ENCODE results near the gene PALM3.
"Not testable (repeated sequence)": the region's sequence is repeated elsewhere in the genome, so short reads cannot be mapped to it uniquely, and the experiment has no call there.

PALM3 gene

DNA sequence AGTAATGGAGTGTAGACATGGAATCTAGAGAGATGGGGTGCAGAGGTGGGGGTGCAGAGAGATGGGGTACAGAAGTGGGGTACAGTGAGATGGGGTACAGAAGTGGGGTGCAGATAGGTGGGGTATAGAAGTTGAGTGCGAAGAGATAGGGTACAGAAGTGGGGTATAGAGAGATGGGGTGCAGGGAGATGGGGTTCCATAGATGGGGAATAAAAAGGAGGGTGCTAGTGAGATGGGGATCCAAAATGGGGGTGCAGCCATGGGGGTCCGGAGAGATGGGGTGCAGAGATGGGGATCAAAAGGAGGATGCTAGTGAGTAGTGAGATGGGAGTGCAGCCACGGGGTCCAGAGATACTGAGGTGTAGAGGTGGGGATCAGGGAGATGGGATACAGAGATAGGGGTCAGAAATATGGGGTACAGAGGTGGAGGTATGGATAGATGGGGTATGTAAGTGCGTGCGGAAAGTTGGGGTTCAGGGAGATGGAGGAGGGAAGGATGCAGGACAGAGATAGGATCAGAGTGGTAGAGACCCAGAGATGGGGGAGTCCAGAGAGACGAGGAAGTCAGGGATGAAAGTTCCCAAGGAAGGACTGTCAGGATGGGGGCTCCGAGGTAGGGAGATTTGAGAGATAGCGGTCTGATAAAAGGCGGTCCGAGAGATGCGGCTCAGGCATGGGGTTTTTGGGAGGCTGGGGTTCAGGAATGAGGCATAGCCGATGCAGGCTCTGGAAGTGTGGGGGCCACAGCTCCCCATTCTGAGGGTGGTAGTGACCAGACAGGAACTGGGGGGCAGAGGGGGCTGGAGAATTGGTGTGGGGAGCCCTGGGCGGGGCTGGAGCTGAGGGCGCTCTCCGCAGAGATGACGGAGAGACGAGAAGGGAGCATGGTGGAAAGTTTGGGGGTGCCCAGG, 3.4 kb downstream of the PALM3 start:
- no peak for DNase-seq (ENCODE audit: low read depth)

DNA sequence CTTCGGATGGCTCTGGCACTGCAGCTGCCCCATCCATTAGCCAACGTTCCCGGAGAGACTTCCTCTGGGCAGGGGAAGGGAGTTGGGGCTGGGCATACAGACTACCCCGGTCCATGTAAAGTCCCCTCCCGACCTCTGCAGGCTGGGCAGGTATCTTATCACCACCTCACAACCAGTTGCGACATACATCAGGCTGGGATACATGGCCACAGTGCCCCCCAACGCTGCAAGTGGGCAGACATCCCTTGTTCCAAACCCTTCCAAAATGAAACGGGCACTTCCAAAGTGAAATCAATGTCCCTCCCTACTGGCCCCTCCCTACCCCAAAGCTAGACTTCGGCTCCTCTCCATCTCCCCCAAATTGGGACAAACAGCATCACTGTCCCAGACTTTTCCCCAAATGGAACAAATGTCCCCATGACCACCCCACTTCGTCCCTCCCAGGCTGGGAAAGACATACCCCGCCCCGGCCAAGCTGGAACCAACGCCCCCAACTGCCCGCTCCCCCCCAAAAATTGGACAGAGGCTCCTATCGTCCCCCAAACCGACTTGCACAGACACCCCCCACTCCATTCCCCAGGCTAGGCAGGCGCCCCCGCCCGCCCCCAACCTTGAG, 5.0 kb downstream of the PALM3 start:
- no peak for DNase-seq (ENCODE audit: low read depth)

DNA sequence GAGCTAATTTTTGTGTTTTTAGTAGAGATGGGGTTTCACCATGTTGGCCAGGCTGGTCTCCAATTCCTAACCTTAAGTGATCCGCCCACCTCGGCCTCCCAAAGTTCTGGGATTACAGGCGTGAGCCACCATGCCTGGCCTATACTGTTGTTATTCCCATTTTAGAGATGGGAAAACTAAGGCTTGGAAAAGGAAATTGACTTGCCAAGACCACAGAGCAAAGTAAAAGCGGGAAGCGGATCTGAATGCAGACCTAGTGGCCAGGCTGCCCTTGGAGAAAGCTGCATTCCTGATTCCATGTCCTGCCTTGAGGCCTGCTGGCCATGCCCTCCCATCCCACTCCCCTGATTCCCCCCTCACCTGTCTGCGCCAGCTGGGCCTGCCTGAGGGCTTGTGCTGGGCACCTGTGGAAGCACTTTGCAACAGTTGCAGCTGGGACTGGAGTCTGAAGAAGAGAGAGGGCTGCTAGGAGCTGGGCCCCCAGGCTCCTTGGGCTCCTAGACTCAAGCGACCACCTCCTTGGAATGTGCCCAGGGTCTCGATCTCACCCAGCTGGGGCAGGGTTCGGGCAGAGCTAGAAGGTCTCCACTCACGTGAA, 5.7 kb downstream of the PALM3 start:
- DNase-seq (ENCODE audit: low read depth), result no peak

DNA sequence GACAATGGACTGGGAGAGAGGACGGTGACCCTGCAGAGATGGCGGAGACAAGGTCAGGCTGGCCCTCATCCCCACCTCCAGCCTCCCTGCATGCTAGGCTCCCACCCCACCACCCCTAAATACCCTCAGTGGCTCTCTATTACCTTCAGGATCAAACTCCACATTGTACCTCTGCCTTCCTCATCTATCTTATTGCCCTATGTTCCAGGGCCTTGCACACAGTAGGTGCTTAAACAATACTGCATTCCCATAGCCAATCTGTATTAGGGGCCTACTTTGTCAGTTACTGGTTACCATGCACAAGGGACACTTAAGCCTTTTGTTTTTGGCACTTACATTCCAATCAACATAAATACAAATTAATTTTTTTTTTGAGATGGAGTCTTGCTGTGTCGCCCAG, 6.5 kb downstream of the PALM3 start:
- no peak for DNase-seq (ENCODE audit: low read depth)

DNA sequence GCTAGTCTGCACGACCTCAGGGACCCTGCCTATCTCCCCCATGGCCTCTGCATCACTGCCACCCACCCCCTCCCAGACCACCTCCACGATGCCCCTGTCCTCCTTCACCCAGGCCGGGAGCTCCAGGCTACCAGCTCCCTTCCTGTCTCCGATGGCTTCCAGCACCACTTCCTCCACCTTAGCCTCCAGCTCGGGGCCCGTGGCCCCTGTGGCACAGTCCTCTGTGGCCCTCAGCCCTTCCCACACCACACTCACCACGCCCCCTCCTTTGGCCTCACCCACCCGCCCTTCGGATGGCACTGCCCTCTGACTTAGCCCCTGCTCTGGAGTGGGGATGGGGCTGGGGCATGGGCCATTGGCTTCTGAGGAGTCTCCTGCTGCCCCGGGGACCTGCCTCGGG, 7.2 kb downstream of the PALM3 start:
- no peak for DNase-seq (ENCODE audit: low read depth)

DNA sequence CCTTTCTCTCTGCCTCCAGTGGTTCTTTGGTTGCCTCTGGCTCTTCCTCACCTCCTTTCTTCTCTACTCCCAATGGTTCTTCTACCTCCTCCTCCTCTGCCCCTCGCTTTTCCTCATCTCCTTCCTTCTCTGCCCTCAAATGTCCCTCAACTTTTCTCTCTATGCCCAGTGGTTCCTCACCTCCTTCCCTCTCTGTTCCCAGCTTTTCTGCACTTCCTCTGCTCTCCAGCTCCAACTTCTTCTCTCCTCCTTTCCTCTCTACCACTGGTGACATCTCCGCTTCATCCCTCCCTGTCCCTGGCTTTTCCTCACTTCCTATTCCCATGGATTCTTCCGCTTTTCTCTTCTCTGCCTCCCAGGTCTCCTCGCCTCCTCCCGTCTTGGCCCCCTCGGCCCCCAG, 7.8 kb downstream of the PALM3 start:
- DNase-seq (ENCODE audit: low read depth), result no peak

DNA sequence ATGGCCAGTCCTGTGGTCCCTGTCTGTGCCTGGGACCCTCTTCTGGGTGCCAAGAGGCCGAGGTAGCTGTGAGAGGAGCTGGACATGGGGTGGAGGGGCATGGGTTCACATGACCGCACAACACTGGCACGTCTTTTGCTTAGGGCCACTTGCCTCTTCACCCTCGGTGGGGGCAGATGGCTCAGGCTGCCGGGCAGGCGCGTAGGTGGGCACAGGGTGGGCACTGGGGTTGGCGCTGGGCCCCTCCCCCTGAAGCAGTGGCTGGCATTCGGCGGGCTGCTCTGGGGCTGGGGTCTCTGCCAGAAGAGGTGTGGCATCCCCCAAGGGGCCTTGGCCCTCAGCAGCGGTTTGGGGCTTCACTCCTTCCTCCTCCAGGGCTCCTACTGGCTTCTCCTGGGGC, 8.4 kb downstream of the PALM3 start:
- DNase-seq (ENCODE audit: low read depth), result no peak

DNA sequence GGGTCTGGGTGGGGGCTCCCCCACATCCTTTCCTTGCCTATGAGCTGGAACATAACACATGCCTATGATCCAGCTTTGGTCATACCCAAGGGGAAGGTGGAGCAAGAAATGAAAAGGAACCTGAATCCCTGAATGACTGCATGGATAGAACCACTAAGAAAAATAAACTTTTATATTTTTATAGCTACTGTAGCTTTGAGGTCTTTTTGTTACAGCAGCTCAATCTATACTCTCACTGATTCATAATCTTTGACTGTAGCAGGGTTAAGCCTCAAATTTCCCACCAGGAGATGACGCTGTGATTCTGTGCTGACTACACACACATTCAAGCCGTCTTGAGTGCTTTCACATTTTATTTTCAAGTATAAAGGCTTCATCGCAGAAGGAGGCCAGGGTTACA, 8.8 kb downstream of the PALM3 start:
- no peak for DNase-seq (ENCODE audit: low read depth)

DNA sequence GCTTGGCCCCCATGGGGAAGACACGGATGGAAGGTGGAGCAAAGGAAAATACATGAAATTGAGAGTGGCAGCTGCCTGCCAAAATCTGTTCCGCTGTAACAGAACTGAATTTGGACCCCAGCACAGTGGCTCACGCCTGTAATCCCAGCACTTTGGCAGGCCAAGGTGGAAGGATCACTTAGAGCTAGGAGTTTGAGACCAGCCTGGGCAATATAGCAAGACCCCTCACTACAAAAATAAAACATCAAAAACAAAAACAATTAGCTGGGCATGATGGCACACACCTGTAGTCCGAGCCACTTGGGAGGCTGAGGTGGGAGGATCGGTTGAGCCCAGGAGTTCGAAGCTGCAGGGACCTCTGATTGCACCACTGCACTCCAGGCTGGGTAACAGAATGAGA, 9.4 kb downstream of the PALM3 start:
- no peak for DNase-seq (ENCODE audit: low read depth)

DNA sequence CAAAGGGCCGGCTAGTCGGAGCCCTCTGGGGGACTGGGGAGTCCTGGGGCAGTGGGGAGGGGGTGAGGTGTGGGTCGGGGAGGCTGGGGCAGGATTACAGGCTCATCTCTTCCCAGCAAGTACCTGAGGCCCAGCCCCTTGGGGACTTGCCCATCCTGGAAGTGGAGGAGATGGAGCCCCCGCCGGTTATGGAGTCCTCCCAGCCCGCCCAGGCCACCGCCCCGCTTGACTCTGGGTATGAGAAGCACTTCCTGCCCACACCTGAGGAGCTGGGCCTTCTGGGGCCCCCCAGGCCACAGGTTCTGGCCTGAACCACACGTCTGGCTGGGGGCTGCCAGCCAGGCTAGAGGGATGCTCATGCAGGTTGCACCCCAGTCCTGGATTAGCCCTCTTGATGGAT, 9.9 kb downstream of the PALM3 start:
- no peak for DNase-seq (ENCODE audit: low read depth)

DNA sequence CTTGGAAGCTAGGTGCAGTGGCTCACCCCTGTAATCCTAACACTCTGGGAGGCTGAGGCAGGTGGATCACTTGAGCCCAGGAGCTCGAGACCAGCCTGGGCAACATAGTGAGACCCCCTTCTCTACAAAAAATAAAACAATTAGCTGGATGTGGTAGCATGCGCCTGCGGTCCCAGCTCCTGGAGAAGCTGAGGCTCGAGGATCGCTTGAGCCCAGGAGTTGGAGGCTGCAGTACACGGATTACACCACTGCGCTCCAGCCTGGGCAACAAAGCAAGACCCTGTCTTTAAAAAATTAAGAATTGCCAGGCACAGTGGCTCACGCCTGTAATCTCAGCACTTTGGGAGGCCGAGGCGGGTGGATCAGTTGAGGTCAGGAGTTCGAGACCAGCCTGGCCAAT, 10.9 kb downstream of the PALM3 start:
- not testable (repeated sequence) for DNase-seq (ENCODE audit: low read depth)

DNA sequence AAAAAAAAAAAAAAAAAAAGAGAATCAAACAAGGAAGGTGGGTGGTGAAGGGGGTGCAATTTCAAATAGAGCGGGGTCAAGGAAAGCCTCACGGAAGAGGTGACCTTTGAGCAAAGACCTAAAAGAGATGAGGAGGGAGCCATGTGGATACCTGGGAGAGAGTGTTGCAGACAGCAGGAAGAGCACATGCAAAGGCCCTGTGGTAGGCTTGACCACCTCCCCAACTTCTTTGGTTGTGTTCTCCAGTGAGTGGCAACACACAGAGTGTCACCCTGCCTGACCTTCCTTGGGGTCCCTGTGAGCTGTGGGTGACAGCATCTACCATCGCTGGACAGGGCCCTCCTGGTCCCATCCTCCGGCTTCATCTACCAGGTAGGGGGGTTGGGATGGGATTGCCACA, 11.4 kb downstream of the PALM3 start:
- no peak for DNase-seq (ENCODE audit: low read depth)

DNA sequence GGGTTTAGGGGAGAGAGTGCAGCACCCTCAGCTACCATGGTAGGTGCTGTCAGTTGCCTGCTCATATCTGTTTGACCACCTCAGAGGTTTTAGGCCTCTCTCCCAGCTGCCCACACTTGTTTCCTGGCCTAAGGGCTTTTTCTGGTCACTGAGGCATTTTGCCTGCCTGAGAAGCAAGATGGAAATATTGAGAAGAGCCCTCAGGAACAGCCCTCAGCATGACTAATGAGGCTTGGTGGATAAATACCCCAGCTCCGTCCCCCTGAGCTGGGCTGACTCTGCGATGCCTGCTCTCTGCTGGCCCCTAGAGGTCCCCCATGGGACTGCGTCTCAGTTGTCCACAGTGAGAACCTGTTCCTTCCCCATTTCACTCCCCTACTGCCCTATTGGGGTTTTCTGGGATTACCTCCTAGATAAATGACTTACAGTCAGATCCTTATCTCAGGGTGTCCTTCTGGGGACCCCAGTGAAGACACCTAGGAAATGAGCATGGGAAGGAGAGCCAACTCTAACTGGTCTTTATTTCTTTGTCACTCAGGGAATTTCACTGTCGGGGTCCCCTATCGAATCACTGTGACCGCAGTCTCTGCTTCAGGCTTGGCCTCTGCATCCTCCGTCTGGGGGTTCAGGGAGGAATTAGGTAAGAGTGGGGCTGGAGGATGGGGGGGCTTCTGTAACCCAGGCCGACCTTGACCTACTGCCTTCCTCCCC, 13.3 kb downstream of the PALM3 start:
- DNase-seq (ENCODE audit: low read depth), result no peak

DNA sequence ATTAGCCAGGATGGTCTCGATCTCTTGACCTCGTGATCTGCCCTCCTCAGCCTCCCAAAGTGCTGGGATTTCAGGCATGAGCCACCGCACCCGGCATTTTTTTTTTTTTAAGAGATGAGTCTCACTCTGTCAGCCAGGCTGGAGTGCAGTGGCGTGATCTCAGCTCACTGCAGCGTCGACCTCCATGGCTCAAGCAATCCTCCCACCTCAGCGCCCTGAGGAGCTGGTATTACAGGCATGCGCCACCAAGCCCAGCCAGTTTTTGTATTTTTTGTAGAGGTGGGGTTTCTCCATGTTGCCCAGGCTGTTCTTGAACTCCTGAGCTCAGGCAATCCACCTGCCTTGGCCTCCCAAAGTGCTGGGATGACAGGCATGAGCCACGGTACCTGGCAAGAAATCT, 14.0 kb downstream of the PALM3 start:
- not testable (repeated sequence) for DNase-seq (ENCODE audit: low read depth)

DNA sequence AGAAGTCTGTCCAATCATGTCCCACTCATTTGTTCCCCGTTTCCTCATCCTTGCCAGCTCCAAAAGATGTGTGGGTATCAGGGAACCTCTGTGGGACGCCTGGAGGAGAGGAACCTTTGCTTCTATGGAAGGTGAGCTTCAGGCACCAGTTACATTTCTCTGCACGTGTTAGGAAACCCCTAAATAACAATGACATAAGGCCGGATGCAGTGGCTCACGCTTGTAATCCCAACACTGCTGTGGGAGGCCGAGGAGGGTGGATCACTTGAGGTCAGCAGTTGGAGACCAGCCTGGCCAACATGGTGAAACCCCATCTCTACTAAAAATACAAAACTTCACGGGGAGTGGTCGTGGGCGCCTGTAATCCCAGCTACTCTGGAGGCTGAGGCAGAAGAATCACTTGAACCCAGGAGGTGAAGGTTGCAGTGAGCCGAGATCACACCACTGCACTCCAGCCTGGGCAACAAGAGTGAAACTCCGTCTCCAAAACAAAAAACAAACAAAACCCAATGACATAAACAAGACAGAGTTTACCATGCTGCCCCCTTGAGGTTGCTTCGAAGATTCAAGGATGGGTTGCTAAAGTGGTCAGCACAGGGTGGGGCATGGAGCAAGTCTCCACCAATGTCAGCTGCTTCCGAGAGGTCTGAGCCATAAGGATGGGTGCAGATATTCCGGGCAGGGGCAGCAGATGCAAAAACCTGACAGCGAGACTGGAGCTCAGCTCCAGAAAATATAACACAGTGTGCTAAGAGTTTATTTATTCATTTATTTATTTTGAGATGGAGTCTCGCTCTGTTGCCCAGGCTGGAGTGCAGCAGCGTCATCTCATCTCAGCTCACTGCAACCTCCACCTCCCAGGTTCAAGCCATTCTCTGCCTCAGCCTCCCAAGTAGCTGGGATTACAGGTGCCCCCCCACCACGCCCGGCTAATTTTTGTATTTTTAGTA, 18.9 kb downstream of the PALM3 start:
- not testable (repeated sequence) for DNase-seq (ENCODE audit: low read depth)

DNA sequence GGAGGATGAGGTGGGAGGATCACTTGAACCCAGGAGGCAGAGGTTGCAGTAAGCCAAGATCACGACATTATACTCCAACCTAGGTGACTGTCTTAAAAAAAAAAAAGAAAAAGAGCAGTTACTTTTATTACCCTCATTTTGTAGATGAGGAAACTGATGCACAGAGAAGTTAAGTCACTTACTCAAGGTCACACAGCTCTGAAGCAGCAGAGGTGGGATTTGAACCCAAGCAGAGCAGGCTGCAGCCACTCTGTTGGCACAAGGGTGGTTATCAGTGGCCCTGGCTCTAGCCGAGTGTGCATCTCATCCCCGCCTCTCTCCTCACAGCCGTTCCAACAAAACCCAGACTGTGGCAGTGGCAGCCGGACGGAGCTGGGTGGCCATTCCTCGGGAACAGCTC, 22.7 kb downstream of the PALM3 start:
- DNase-seq (ENCODE audit: low read depth), result no peak

DNA sequence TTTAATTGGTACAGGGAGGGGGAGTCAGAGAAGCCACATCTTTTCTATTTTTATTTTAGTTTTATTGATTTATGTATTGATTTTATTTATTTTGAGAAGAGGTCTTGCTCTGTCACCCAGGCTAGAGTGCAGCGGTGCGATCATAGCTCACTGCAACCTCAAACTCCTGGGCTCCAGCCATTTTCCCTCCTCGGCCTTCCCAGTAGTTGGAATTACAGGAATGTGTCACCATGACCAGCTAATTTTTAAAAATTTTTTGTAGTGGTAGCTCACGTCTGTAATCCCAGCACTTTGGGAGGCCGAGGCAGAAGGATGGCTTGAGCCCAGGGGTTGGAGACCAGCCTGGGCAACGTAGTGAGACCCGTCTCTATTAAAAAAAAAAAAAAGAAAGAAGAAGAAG, 26.2 kb downstream of the PALM3 start:
- no peak for DNase-seq (ENCODE audit: low read depth)

DNA sequence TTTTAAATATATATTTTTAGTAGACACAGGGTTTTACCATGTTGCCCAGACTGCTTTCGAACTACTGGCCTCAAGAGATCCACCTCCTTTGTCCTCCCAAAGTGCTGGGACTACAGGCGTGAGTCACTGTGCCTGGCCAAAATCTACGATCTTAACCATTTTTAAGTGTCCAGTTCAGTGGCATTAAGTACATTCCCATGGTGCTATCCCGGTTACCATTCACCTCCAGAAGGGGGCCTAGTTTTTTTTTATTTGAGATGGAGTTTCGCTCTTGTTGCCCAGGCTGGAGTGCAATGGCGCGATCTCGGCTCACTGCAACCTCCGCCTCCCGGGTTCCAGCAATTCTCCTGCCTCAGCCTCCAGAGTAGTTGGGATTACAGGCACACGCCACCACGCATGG, 26.7 kb downstream of the PALM3 start:
- DNase-seq (ENCODE audit: low read depth), result not testable (repeated sequence)

DNA sequence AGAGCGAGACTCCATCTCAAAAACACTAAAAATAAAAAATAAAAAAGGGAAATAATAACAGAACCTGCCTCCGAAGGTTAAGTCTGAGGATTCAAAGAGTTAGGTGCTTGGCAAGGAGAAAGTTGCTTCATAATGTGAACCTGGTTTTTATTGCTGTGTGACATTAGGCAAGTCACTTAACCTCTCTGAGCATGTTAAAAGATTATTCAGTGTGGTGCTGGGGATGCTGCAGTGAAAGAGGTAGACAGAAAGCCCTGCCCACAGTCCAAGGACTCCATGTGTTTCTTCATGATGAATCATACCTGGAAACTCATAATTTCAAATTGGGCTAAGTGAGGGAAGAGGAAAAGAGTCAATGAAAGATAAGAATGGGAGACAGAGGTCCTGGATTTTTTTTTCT, 27.9 kb downstream of the PALM3 start:
- no peak for DNase-seq (ENCODE audit: low read depth)

DNA sequence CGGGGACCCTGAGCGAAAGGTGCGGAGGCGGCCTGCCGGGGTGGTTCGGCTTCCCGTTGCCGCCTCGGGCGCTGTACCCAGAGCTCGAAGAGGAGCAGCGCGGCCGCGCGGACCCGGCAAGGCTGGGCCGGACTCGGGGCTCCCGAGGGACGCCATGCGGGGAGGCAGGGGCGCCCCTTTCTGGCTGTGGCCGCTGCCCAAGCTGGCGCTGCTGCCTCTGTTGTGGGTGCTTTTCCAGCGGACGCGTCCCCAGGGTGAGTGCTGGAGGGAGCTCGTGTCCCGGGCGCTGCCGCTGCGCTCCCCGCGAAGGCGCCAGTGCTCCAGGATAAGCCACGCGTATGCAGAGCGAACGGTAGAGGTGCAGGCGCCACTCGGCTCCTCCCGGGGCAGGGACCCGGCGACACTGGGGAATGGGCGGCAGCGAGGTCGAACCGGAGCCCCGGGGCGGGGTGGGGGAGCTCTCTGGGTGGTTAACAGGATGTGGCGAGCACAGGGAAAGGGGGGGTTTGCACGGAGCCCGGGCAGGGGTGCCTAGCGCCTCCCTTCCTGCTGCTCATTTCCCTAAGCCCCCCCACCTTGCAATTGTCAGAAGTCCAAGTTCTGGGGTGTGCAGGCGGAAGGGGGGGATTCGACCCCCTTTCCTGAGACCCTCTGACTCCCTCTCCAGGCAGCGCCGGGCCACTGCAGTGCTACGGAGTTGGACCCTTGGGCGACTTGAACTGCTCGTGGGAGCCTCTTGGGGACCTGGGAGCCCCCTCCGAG, 30.0 kb downstream of the PALM3 start, which contains the start of gene IL27RA:
Gene IL27RA, plus strand, starts transcription at position 44 of the 762 bp plus-strand sequence. Its CDS starts 111 bp downstream, at position 155.
- no peak for DNase-seq (ENCODE audit: low read depth)

Measured in HS-27A (cell line).